ENCODE data around the gene SIAE.

DNA sequence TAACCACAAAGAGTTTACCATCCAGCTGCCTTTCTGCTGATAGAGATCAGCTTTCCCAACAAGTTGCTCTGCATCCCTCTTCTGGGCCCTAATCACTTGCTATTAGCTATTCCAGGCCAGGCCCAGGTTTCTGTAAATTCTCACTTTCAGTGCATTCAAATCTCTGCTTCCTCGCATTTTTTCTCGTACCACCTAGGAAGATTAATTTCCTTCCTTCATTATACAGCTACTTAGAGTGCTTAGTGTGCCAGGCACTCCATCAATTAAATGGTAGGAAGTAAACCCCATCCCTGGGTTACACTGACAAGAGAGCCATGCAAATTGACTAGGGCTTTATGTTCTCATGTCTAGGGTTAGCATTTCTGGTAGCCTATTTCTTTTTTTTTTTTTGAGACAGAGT, 9.7 kb downstream of the SIAE start:
- TF ChIP-seq POLR2A (IDR thresholded peaks at IDR 0.05) = no peak
- TF ChIP-seq EP300 (IDR thresholded peaks at IDR 0.05) = no peak

All from gastroesophageal sphincter (tissue), 2 donors.